ENCODE data around the gene USO1. TPM values are rescaled to one million over a fixed set of nuclear protein-coding genes. Genes with fewer than 3 reads are reported as not detected.

Gene USO1
- total and polyA plus RNA-seq, 2 of the 8 experiments (the other 6 are each of a cell fraction or from before 2014, with no cell fraction given), result 57.3 to 198 TPM

DNA sequence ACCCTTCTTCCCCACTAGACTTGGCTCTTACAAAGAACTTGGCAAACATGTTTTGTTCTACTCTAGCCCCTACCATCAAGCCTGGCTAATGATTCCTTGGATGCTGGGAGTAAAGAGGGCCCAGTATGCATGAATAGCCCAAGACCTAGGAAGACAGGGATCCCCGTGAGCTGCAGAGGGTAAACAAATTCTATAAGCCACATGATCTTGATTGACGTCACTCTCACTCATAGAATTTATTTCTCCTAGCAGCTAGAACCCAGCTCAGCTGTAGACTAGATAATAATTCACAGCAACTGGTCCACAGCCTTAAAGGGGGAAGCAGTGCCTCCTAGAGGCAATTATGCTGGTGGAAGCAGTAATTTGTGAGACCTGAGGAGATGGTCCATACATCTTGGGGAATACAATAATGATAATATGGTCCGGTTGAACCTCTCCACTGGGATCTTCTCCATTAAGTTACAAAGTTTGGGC lies 16.1 kb upstream of the USO1 start:
- Histone ChIP-seq H3K79me1 (ENCODE audit: low read depth, low read length) (peaks cover 5% of the 10 kb centered on the region; the same call in 1 of the 2 replicates), H3K14ac (ENCODE audit: insufficient read length) (no peak overlapping the region), H3K9me3 (ENCODE audit: insufficient read depth in 2 of 2, low read depth in 1 of 2, low read length in 1 of 2) (no peaks in the 10 kb centered on the region), H2BK20ac (ENCODE audit: low read length) (no peak overlapping the region; the same call in 1 of the 2 replicates), H3K27ac (ENCODE audit: low read depth, low read length) (peak overlapping the region; percentile 8; the same call in 1 of the 2 replicates), H3K27me3 (replicated peaks in 1 of 4; ENCODE audit: control insufficient read depth in 3 of 4, extremely low read depth in 1 of 4, insufficient read depth in 3 of 4, low read length in 3 of 4) (no peaks in the 10 kb centered on the region), H3K4ac (replicated peaks; ENCODE audit: insufficient read length, low read depth, low read length) (no peak overlapping the region), H2AK5ac (ENCODE audit: low read depth, low read length) (no peak overlapping the region), H4K91ac (replicated peaks; ENCODE audit: insufficient read length, low read length) (no peak overlapping the region), H3K23ac (ENCODE audit: insufficient read length) (no peak overlapping the region), H3K56ac (replicated peaks; ENCODE audit: insufficient read length, low read depth, low read length) (no peak overlapping the region), H3K4me2 (ENCODE audit: insufficient read depth in 1 of 2, low read depth in 2 of 2, low read length in 2 of 2) (peak overlapping the region in 1 of 2 experiments; percentile 51; a peak in 1 of 4 replicates), H3K4me1 (replicated peaks in 1 of 4; ENCODE audit: control insufficient read depth in 3 of 4, insufficient read depth in 4 of 4, low read length in 3 of 4) (peaks cover 8 to 16% (median 12%) of the 10 kb centered on the region in 4 experiments; a peak in 6 of 7 replicates), H3K9ac (replicated peaks in 1 of 4; ENCODE audit: extremely low read depth in 1 of 4, low read depth in 3 of 4, low read length in 3 of 4) (no peak overlapping the region; a peak in 1 of 7 replicates), H4K5ac (ENCODE audit: insufficient read length, low read depth, low read length) (no peak overlapping the region), H2AFZ (ENCODE audit: low read length) (no peak overlapping the region), H2BK12ac (ENCODE audit: low read depth, low read length) (0 out of 2 replicates have a peak overlapping the region, but pooled peaks have one; percentile 11), H2BK5ac (ENCODE audit: low read depth, low read length) (no peak overlapping the region; the same call in 1 of the 2 replicates), H3K23me2 (ENCODE audit: low read depth, low read length) (0 out of 2 replicates have a peak, but pooled peaks cover under 1% of the 10 kb centered on the region), H3K18ac (ENCODE audit: extremely low read depth, low read length) (no peak overlapping the region), H3K4me3 (ENCODE audit: extremely low read depth in 1 of 4, insufficient read depth in 2 of 4, low read depth in 3 of 4, low read length in 4 of 4) (no peak overlapping the region), H3K36me3 (ENCODE audit: control insufficient read depth in 2 of 4, insufficient read depth in 4 of 4, low read length in 3 of 4) (peaks cover 0 to 15% (median 1%) of the 10 kb centered on the region in 4 experiments; a peak in 2 of 8 replicates), H4K8ac (ENCODE audit: extremely low read depth, insufficient read depth, low read length) (no peak overlapping the region), H3K79me2 (ENCODE audit: control insufficient read depth in 1 of 2, insufficient read depth in 2 of 2, low read length in 2 of 2) (peaks cover 0 to 63% of the 10 kb centered on the region in 2 experiments; a peak in 3 of 4 replicates), H2BK15ac (ENCODE audit: low read length) (no peak overlapping the region), H2BK120ac (replicated peaks; ENCODE audit: low read depth, low read length) (peak overlapping the region; percentile 62), H4K20me1 (replicated peaks in 1 of 2; ENCODE audit: control insufficient read depth in 1 of 2, insufficient read depth in 2 of 2, low read length in 2 of 2) (no peaks in the 10 kb centered on the region)
- DNase-seq (ENCODE audit: low read depth in 1 of 2, low spot score in 2 of 2) (peak in 1 of 2 experiments; percentile 50), FAIRE-seq (peak; percentile 94)
- WGBS, 2 experiments (ENCODE audit: extremely low coverage in 1 of 2, insufficient coverage in 1 of 2, insufficient read length in 1 of 2, insufficient replicate concordance in 2 of 2, low coverage in 1 of 2, low lambda C conversion rate in 2 of 2, missing lambda C conversion rate in 1 of 2), result 58% methylated on average over 3 of the region's 3 CpGs; no CpG with 5 or more reads in 1 of the 2 experiments
- CTCF ChIA-PET (ENCODE audit: partially characterized antibody), result interaction anchor here (0.9 to 8.2 kb wide), 13 partner anchors 9 to 170 kb away, joined by 3 to 78 read pairs (median 5); partner anchors contain the start of gene USO1
- POLR2A ChIA-PET (ENCODE audit: partially characterized antibody), result interaction anchor here (1.0 to 6.8 kb wide), 3 partner anchors 12 to 17 kb away, joined by 3 to 67 read pairs (median 4); partner anchors contain the start of gene USO1
- TF ChIP-seq E2F6 (IDR thresholded peaks at IDR 0.05), result no peak
- TF ChIP-seq, protein P1, sequence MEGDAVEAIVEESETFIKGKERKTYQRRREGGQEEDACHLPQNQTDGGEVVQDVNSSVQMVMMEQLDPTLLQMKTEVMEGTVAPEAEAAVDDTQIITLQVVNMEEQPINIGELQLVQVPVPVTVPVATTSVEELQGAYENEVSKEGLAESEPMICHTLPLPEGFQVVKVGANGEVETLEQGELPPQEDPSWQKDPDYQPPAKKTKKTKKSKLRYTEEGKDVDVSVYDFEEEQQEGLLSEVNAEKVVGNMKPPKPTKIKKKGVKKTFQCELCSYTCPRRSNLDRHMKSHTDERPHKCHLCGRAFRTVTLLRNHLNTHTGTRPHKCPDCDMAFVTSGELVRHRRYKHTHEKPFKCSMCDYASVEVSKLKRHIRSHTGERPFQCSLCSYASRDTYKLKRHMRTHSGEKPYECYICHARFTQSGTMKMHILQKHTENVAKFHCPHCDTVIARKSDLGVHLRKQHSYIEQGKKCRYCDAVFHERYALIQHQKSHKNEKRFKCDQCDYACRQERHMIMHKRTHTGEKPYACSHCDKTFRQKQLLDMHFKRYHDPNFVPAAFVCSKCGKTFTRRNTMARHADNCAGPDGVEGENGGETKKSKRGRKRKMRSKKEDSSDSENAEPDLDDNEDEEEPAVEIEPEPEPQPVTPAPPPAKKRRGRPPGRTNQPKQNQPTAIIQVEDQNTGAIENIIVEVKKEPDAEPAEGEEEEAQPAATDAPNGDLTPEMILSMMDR (IDR thresholded peaks at IDR 0.05; ENCODE audit: control extremely low read depth in 1 of 3, insufficient read depth in 1 of 3, low read depth in 1 of 3, low read length in 3 of 3), result peak in 2 of 3 experiments; percentile 63 to 75; a peak in 3 of 4 replicates
- no peak for TF ChIP-seq TCF12 (IDR thresholded peaks at IDR 0.05; ENCODE audit: low read depth, low read length)
- TF ChIP-seq SP1 (IDR thresholded peaks at IDR 0.05; ENCODE audit: low read depth, low read length), result no peak
- TF ChIP-seq RBBP5 (IDR thresholded peaks at IDR 0.05; ENCODE audit: borderline replicate concordance, low read depth, low read length), result no peak
- TF ChIP-seq TEAD4 (IDR thresholded peaks at IDR 0.05; ENCODE audit: low read depth, low read length), result peak; percentile 89
- TF ChIP-seq CEBPB (IDR thresholded peaks at IDR 0.05; ENCODE audit: low read depth, low read length), result no peak
- TF ChIP-seq RAD21 (IDR thresholded peaks at IDR 0.05 in 1 of 2, conservative IDR thresholded peaks at IDR 0.05 in 1 of 2; ENCODE audit: low read depth in 2 of 2, low read length in 2 of 2), result peak; percentile 74 to 78
- TF ChIP-seq RXRA (IDR thresholded peaks at IDR 0.05; ENCODE audit: insufficient read depth, low read depth, low read length), result no peak
